Esophagus muscularis mucosa (tissue), 4 donors: Measurements from ENCODE around the gene NRXN2.
"Not testable (repeated sequence)": the region's sequence is repeated elsewhere in the genome, so short reads cannot be mapped to it uniquely, and the experiment has no call there.

Experiments
- EP300 ChIP-seq: sonication (generic); formaldehyde crosslinking; IDR thresholded peaks from one replicate; pipeline ENCODE4 v1.6.1; 2017; ENCODE audit warnings: antibody characterized with exemption
- POLR2A ChIP-seq: fragments of 450-650 bp; IDR thresholded peaks from one replicate; pipeline ENCODE4 v1.6.1; 2017; ENCODE audit warnings: antibody characterized with exemption, moderate library complexity, mild to moderate bottlenecking, low read depth
- POLR2AphosphoS5 ChIP-seq, 2 donors: sonication (generic); formaldehyde crosslinking; IDR thresholded peaks; one replicate each; pipeline ENCODE4 v1.6.1; 2017; ENCODE audit warnings: antibody characterized with exemption in 2 of 2
- TF ChIP-seq, protein P1 (sequence below), 3 experiments: fragments of 200-600 bp in 2 of 3; fragments of 450-650 bp in 1 of 3; sonication (generic) in 2 of 3; IDR thresholded peaks; one replicate each; pipeline ENCODE4 v1.5.1; 2017 to 2019; ENCODE audit warnings: antibody characterized with exemption in 3 of 3, mild to moderate bottlenecking in 2 of 3, moderate library complexity in 1 of 3

DNA sequence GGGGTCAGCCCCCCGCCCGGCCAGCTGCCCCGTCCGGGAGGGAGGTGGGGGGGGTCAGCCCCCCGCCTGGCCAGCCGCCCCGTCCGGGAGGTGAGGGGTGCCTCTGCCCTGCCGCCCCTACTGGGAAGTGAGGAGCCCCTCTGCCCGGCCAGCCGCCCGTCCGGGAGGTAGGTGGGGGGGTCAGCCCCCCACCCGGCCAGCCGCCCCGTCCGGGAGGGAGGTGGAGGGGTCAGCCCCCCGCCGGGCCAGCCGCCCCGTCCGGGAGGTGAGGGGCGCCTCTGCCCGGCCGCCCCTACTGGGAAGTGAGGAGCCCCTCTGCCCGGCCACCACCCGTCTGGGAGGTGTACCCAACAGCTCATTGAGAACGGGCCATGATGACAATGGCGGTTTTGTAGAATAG lies 21.0 kb downstream of the NRXN2 start:
- TF ChIP-seq, protein P1, sequence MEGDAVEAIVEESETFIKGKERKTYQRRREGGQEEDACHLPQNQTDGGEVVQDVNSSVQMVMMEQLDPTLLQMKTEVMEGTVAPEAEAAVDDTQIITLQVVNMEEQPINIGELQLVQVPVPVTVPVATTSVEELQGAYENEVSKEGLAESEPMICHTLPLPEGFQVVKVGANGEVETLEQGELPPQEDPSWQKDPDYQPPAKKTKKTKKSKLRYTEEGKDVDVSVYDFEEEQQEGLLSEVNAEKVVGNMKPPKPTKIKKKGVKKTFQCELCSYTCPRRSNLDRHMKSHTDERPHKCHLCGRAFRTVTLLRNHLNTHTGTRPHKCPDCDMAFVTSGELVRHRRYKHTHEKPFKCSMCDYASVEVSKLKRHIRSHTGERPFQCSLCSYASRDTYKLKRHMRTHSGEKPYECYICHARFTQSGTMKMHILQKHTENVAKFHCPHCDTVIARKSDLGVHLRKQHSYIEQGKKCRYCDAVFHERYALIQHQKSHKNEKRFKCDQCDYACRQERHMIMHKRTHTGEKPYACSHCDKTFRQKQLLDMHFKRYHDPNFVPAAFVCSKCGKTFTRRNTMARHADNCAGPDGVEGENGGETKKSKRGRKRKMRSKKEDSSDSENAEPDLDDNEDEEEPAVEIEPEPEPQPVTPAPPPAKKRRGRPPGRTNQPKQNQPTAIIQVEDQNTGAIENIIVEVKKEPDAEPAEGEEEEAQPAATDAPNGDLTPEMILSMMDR (IDR thresholded peaks at IDR 0.05): not testable (repeated sequence)
- not testable (repeated sequence) for TF ChIP-seq POLR2AphosphoS5 (IDR thresholded peaks at IDR 0.05); POLR2A; EP300
